Endodermal cell (in vitro differentiated cells): Measurements from ENCODE around the gene OR8I2. TPM values are rescaled to one million over a fixed set of nuclear protein-coding genes. Genes with fewer than 3 reads are reported as not detected.
A peak's percentile ranks its signal among the peaks of the same experiment; 100 is the strongest.
"Not testable (repeated sequence)": the region's sequence is repeated elsewhere in the genome, so short reads cannot be mapped to it uniquely, and the experiment has no call there.

Source experiments
- DNase-seq: peaks from one replicate; pipeline ENCODE4 v3.0.0-alpha.2; 2017
- H3K27ac ChIP-seq: 2 replicates; pipeline ENCODE4 v1.5.1; 2013; ENCODE audit warnings: mild to moderate bottlenecking, low read depth, low read length, moderate library complexity
- H3K27me3 ChIP-seq: 2 replicates; pipeline ENCODE4 v1.6.1; 2013; ENCODE audit warnings: mild to moderate bottlenecking, low read length, moderate library complexity; ENCODE audit not compliant: insufficient read depth, control insufficient read depth, poor library complexity, severe bottlenecking
- H3K36me3 ChIP-seq: 2 replicates; pipeline ENCODE4 v1.7.0; 2013; ENCODE audit warnings: mild to moderate bottlenecking, low read length, moderate library complexity; ENCODE audit not compliant: control insufficient read depth, insufficient read depth
- H3K4me1 ChIP-seq: one replicate; pipeline ENCODE4 v1.7.0; 2013; ENCODE audit warnings: low read length; ENCODE audit not compliant: control insufficient read depth, insufficient read depth
- H3K4me3 ChIP-seq: 2 replicates; pipeline ENCODE4 v1.5.1; 2013; ENCODE audit warnings: mild to moderate bottlenecking, low read length, moderate library complexity
- H3K9ac ChIP-seq: 2 replicates; pipeline ENCODE4 v1.6.1; 2013; ENCODE audit warnings: mild to moderate bottlenecking, low read length, moderate library complexity; ENCODE audit not compliant: poor library complexity, severe bottlenecking; ENCODE audit errors: extremely low read depth
- H3K9me3 ChIP-seq: 2 replicates; pipeline ENCODE4 v1.6.1; 2013; ENCODE audit warnings: mild to moderate bottlenecking, low read length, moderate library complexity; ENCODE audit not compliant: control insufficient read depth
- H3K27ac Mint-ChIP-seq: 2 replicates; pipeline ENCODE4 v1.8.0; 2020; ENCODE audit warnings: mixed read lengths
- H3K27me3 Mint-ChIP-seq: 2 replicates; pipeline ENCODE4 v1.8.0; 2021; ENCODE audit warnings: mild to moderate bottlenecking, mixed read lengths; ENCODE audit not compliant: insufficient read depth
- H3K36me3 Mint-ChIP-seq: 2 replicates; pipeline ENCODE4 v1.8.0; 2020; ENCODE audit warnings: low read depth, mixed read lengths
- H3K4me1 Mint-ChIP-seq: 2 replicates; pipeline ENCODE4 v1.8.0; 2020; ENCODE audit warnings: mixed read lengths
- H3K4me3 Mint-ChIP-seq: 2 replicates; pipeline ENCODE4 v1.8.0; 2020; ENCODE audit warnings: mild to moderate bottlenecking, moderate library complexity, mixed read lengths
- H3K9me3 Mint-ChIP-seq: 2 replicates; pipeline ENCODE4 v1.8.0; 2020; ENCODE audit warnings: mild to moderate bottlenecking, mixed read lengths
- CTCF ChIP-seq: fragments of 200-600 bp; sonication (generic); conservative IDR thresholded peaks from 2 replicates; pipeline ENCODE4 v1.5.0; 2021; ENCODE audit warnings: antibody characterized with exemption, mild to moderate bottlenecking
- WGBS, 2 experiments: methylation state at CpG; one replicate each; pipeline versions ENCODE4 v1.1.5 to v1.1.7; 2013; ENCODE audit warnings: missing lambda C conversion rate in 2 of 2, mixed read lengths in 1 of 2; ENCODE audit not compliant: insufficient coverage in 1 of 2, insufficient read length in 1 of 2; 5-methylcytosine and 5-hydroxymethylcytosine counted together
- total RNA-seq, 2 donors: library from RNA; stranded (reverse); fragmentation: NEBNext Ultra II Directional in 1 of 2; extraction: Animal tissue kit (Norgen Biotek cat#: 25700) in 1 of 2; gene quantifications; 2 replicates in 1 of 2; 3 replicates in 1 of 2; pipeline ENCODE4 v1.2.1, GENCODE V29; 2021

OR8I2 gene
- total RNA-seq, 2 donors from 2014 or later: not detected

GRCh38 chr11:56049487-56049886, 43.6 kb upstream of the OR8I2 start:
- Histone ChIP-seq H3K4me1 (no peaks in the 10 kb centered on the region), H3K9me3 (peaks cover 7% of the 10 kb centered on the region), H3K27ac (no peak overlapping the region), H3K27me3 (no peaks in the 10 kb centered on the region), H3K4me3 (no peak overlapping the region), H3K36me3 (no peaks in the 10 kb centered on the region), H3K9ac (no peak overlapping the region)
- no peaks in the 10 kb centered on the region for H3K36me3 Mint-ChIP-seq
- no peaks in the 10 kb centered on the region for H3K4me1 Mint-ChIP-seq
- DNase-seq: no peak
- TF ChIP-seq CTCF: no peak
- H3K4me3 Mint-ChIP-seq: no peak overlapping the region
- no peaks in the 10 kb centered on the region for H3K9me3 Mint-ChIP-seq
- no peaks in the 10 kb centered on the region for H3K27me3 Mint-ChIP-seq
- H3K27ac Mint-ChIP-seq: no peak overlapping the region
- WGBS, 2 experiments: 84 to 100% methylated on average over 1 to 2 of the region's 2 CpGs

- not testable (repeated sequence) for H3K27ac ChIP-seq, H3K4me1 ChIP-seq, H3K27me3 Mint-ChIP-seq, H3K36me3 ChIP-seq, H3K27me3 ChIP-seq, H3K36me3 Mint-ChIP-seq, H3K9ac ChIP-seq, DNase-seq
- 22% methylated on average over 4 of the region's 4 CpGs; no CpG with 5 or more reads in 1 of the 2 experiments for WGBS, 2 experiments
- H3K9me3 Mint-ChIP-seq: peaks cover 17% of the 10 kb centered on the region
- Histone ChIP-seq H3K4me3 (peak overlapping the region; percentile 55), H3K9me3 (peaks cover 14% of the 10 kb centered on the region)
- peak overlapping the region; percentile 0 for H3K4me3 Mint-ChIP-seq
- peaks cover 39% of the 10 kb centered on the region for H3K4me1 Mint-ChIP-seq
- peak overlapping the region; percentile 37 for H3K27ac Mint-ChIP-seq
These were observed 36.7 kb upstream of the OR8I2 start for GRCh38 chr11:56056366-56056765.

- not testable (repeated sequence) for H3K27me3 ChIP-seq, H3K27me3 Mint-ChIP-seq, H3K4me1 ChIP-seq, H3K4me3 ChIP-seq, H3K36me3 Mint-ChIP-seq, H3K27ac ChIP-seq, H3K9me3 ChIP-seq, H3K4me3 Mint-ChIP-seq, H3K36me3 ChIP-seq
- H3K4me1 Mint-ChIP-seq: peaks cover 39% of the 10 kb centered on the region
- peak overlapping the region; percentile 38 for H3K9ac ChIP-seq
- peak overlapping the region; percentile 83 for H3K27ac Mint-ChIP-seq
- 23% methylated on average over 4 of the region's 7 CpGs; no CpG with 5 or more reads in 1 of the 2 experiments for WGBS, 2 experiments
- DNase-seq: peak; percentile 63
- peaks cover 17% of the 10 kb centered on the region for H3K9me3 Mint-ChIP-seq
These were observed 35.4 kb upstream of the OR8I2 start for GRCh38 chr11:56057661-56058237.

- peaks cover 39% of the 10 kb centered on the region for H3K4me1 Mint-ChIP-seq
- not testable (repeated sequence) for H3K27me3 ChIP-seq, H3K27ac ChIP-seq, H3K27me3 Mint-ChIP-seq, H3K4me3 ChIP-seq, H3K36me3 ChIP-seq, H3K4me1 ChIP-seq, H3K36me3 Mint-ChIP-seq, DNase-seq, H3K4me3 Mint-ChIP-seq, H3K9me3 ChIP-seq
- H3K9ac ChIP-seq: peak overlapping the region; percentile 24
- H3K27ac Mint-ChIP-seq: peak overlapping the region; percentile 83
- H3K9me3 Mint-ChIP-seq: peaks cover 17% of the 10 kb centered on the region
- 55% methylated on average over 4 to 7 of the region's 7 CpGs for WGBS, 2 experiments
These were observed 34.8 kb upstream of the OR8I2 start for GRCh38 chr11:56058260-56058780.
